Measurements from ENCODE around the gene TMEM198.

The TMEM198 gene

GRCh38 chr2:219500135-219500534, 43.7 kb upstream of the TMEM198 start:
- no peaks in the 10 kb centered on the region for H3K36me3 ChIP-seq (ENCODE audit: insufficient read depth, low read length)
- H4K20me1 ChIP-seq (ENCODE audit: insufficient read depth, low read length, poor library complexity, severe bottlenecking), result no peaks in the 10 kb centered on the region
- H3K79me2 ChIP-seq (ENCODE audit: insufficient read depth, low read length), result peaks cover 10% of the 10 kb centered on the region; the same call in 1 of the 2 replicates
- H3F3A ChIP-seq (ENCODE audit: low read depth), result no peaks in the 10 kb centered on the region
- H3K4me2 ChIP-seq (ENCODE audit: low read depth, low read length, poor library complexity, severe bottlenecking), result peak overlapping the region; percentile 86
- peaks cover 22% of the 10 kb centered on the region for H3K4me1 ChIP-seq (ENCODE audit: insufficient read depth, low read length, poor library complexity, severe bottlenecking)
- H3K9me2 ChIP-seq (replicated peaks; ENCODE audit: low read depth, low read length), result no peaks in the 10 kb centered on the region
- H3K9ac ChIP-seq (ENCODE audit: low read depth, low read length, poor library complexity, severe bottlenecking), result peak overlapping the region; percentile 93
- no peaks in the 10 kb centered on the region for H3K27me3 ChIP-seq (ENCODE audit: insufficient read depth, low read length, poor library complexity, severe bottlenecking)
- no peaks in the 10 kb centered on the region for H3K9me3 ChIP-seq (ENCODE audit: insufficient read depth, low read depth, low read length)
- peak overlapping the region; percentile 93 for H3K4me3 ChIP-seq (ENCODE audit: low read length, poor library complexity, severe bottlenecking)
- peak; percentile 73 for TF ChIP-seq CTCF (conservative IDR thresholded peaks at IDR 0.05; ENCODE audit: low read length)
- TF ChIP-seq EZH2phosphoT487 (IDR thresholded peaks at IDR 0.05; ENCODE audit: borderline replicate concordance), result no peak
- H2AFZ ChIP-seq (ENCODE audit: low read length), result no peak overlapping the region

- no peak overlapping the region for H3K4me3 ChIP-seq (ENCODE audit: low read length, poor library complexity, severe bottlenecking)
- H3K36me3 ChIP-seq (ENCODE audit: insufficient read depth, low read length), result no peaks in the 10 kb centered on the region
- H3K27me3 ChIP-seq (ENCODE audit: insufficient read depth, low read length, poor library complexity, severe bottlenecking), result no peaks in the 10 kb centered on the region
- TF ChIP-seq EZH2phosphoT487 (IDR thresholded peaks at IDR 0.05; ENCODE audit: borderline replicate concordance), result no peak
- TF ChIP-seq CTCF (conservative IDR thresholded peaks at IDR 0.05; ENCODE audit: low read length), result no peak
- no peaks in the 10 kb centered on the region for H3K9me2 ChIP-seq (replicated peaks; ENCODE audit: low read depth, low read length)
- no peak overlapping the region for H2AFZ ChIP-seq (ENCODE audit: low read length)
- no peaks in the 10 kb centered on the region for H3F3A ChIP-seq (ENCODE audit: low read depth)
- peaks cover 19% of the 10 kb centered on the region for H3K4me1 ChIP-seq (ENCODE audit: insufficient read depth, low read length, poor library complexity, severe bottlenecking)
- no peaks in the 10 kb centered on the region for H3K9me3 ChIP-seq (ENCODE audit: insufficient read depth, low read depth, low read length)
- H3K9ac ChIP-seq (ENCODE audit: low read depth, low read length, poor library complexity, severe bottlenecking), result no peak overlapping the region
- H3K79me2 ChIP-seq (ENCODE audit: insufficient read depth, low read length), result peaks cover 10% of the 10 kb centered on the region; the same call in 1 of the 2 replicates
- H4K20me1 ChIP-seq (ENCODE audit: insufficient read depth, low read length, poor library complexity, severe bottlenecking), result no peaks in the 10 kb centered on the region
- H3K4me2 ChIP-seq (ENCODE audit: low read depth, low read length, poor library complexity, severe bottlenecking), result no peak overlapping the region
Measured at GRCh38 chr2:219501849-219502248, 42.0 kb upstream of the TMEM198 start.

DNA sequence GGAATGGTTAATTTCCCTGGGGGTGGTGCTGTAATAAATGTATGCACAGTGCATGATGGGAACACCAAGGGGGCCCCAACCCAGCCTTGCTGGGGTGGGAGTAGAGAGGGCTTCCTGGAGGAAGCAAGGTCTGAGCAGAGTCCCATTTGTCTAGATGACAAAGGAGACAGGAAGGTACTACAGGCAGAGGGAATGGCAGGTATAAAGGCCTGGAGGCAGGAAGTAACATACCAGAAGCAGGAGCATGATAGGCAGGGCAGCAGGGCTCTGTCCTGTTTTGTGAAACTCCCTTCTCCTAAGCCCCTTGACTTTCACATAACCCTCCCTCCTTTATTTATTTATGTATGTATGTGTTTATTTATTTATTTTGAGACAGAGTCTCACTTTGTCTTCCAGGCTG, 41.2 kb upstream of the TMEM198 start:
- no peaks in the 10 kb centered on the region for H3K27me3 ChIP-seq (ENCODE audit: insufficient read depth, low read length, poor library complexity, severe bottlenecking)
- no peaks in the 10 kb centered on the region for H3K9me3 ChIP-seq (ENCODE audit: insufficient read depth, low read depth, low read length)
- H3K36me3 ChIP-seq (ENCODE audit: insufficient read depth, low read length), result no peaks in the 10 kb centered on the region
- no peaks in the 10 kb centered on the region for H4K20me1 ChIP-seq (ENCODE audit: insufficient read depth, low read length, poor library complexity, severe bottlenecking)
- no peak overlapping the region for H3K4me2 ChIP-seq (ENCODE audit: low read depth, low read length, poor library complexity, severe bottlenecking)
- H3K79me2 ChIP-seq (ENCODE audit: insufficient read depth, low read length), result peaks cover 10% of the 10 kb centered on the region; the same call in 1 of the 2 replicates
- TF ChIP-seq CTCF (conservative IDR thresholded peaks at IDR 0.05; ENCODE audit: low read length) (no peak), EZH2phosphoT487 (IDR thresholded peaks at IDR 0.05; ENCODE audit: borderline replicate concordance) (no peak)
- no peaks in the 10 kb centered on the region for H3K9me2 ChIP-seq (replicated peaks; ENCODE audit: low read depth, low read length)
- H3K4me1 ChIP-seq (ENCODE audit: insufficient read depth, low read length, poor library complexity, severe bottlenecking), result peaks cover 19% of the 10 kb centered on the region
- no peak overlapping the region for H3K9ac ChIP-seq (ENCODE audit: low read depth, low read length, poor library complexity, severe bottlenecking)
- no peaks in the 10 kb centered on the region for H3F3A ChIP-seq (ENCODE audit: low read depth)
- H3K4me3 ChIP-seq (ENCODE audit: low read length, poor library complexity, severe bottlenecking), result no peak overlapping the region
- H2AFZ ChIP-seq (ENCODE audit: low read length), result no peak overlapping the region

Data from Loucy (cell line).